Stimulated activated CD4-positive, alpha-beta T cell treated with anti-CD3 and anti-CD28 coated beads, Interleukin-2, amount 100 ng/mL, for 24 hours (primary cell): ENCODE results near the gene RPL18.
"Not testable (repeated sequence)": the region's sequence is repeated elsewhere in the genome, so short reads cannot be mapped to it uniquely, and the experiment has no call there.

Experiments
- DNase-seq, 2 donors: peaks; one replicate each; pipeline ENCODE4 v3.0.0-alpha.2; 2020

Gene RPL18

GRCh38 chr19:48644355-48644754 lies 25.4 kb upstream of the RPL18 start:
- DNase-seq, result no peak

GRCh38 chr19:48642862-48643261 lies 23.9 kb upstream of the RPL18 start:
- DNase-seq, result no peak

- DNase-seq, result no peak
Observed at GRCh38 chr19:48641850-48642249, 22.9 kb upstream of the RPL18 start.

GRCh38 chr19:48639483-48640375 lies 20.8 kb upstream of the RPL18 start:
- no peak for DNase-seq

GRCh38 chr19:48638831-48639381 lies 19.9 kb upstream of the RPL18 start:
- DNase-seq, result no peak

- peak; percentile 69 to 80 for DNase-seq
Observed at GRCh38 chr19:48637948-48638830, 19.2 kb upstream of the RPL18 start.

GRCh38 chr19:48637449-48637947 lies 18.5 kb upstream of the RPL18 start:
- DNase-seq, result peak; percentile 98 to 100

GRCh38 chr19:48636859-48637448 lies 18.0 kb upstream of the RPL18 start, which contains the start of gene DBP:
DBP (minus strand) TSS chr19:48637379; CDS start chr19:48636994, 385 bp downstream.
- no peak for DNase-seq

- no peak for DNase-seq
Observed at GRCh38 chr19:48635966-48636858, 17.2 kb upstream of the RPL18 start.

- DNase-seq, result peak; percentile 79 to 80
Observed at GRCh38 chr19:48635263-48635965, 16.4 kb upstream of the RPL18 start.

- peak; percentile 94 to 96 for DNase-seq
Observed at GRCh38 chr19:48634424-48635262, 15.7 kb upstream of the RPL18 start.

GRCh38 chr19:48634036-48634342 lies 15.0 kb upstream of the RPL18 start:
- DNase-seq, result no peak

- DNase-seq, result no peak
Observed at GRCh38 chr19:48633148-48634035, 14.4 kb upstream of the RPL18 start.

- DNase-seq, result no peak
Observed at GRCh38 chr19:48632692-48633147, 13.7 kb upstream of the RPL18 start.

- DNase-seq, result not testable (repeated sequence)
Observed at GRCh38 chr19:48632286-48632685, 13.3 kb upstream of the RPL18 start.

GRCh38 chr19:48631225-48631624 lies 12.2 kb upstream of the RPL18 start:
- no peak for DNase-seq

GRCh38 chr19:48630296-48631063 lies 11.5 kb upstream of the RPL18 start:
- DNase-seq, result no peak
